Measurements from ENCODE around the gene TPP2.

The TPP2 gene

GRCh38 chr13:102658660-102659059 is 61.9 kb downstream of the TPP2 start:
- DNase-seq, result no peak

- no peak for DNase-seq
Measured at GRCh38 chr13:102659168-102659713, 62.5 kb downstream of the TPP2 start.

GRCh38 chr13:102667023-102667422 is 70.2 kb downstream of the TPP2 start:
- no peak for DNase-seq

- DNase-seq, result no peak
Measured at GRCh38 chr13:102667911-102668310, 71.1 kb downstream of the TPP2 start.

GRCh38 chr13:102670130-102670529 is 73.3 kb downstream of the TPP2 start:
- DNase-seq, result no peak

- DNase-seq, result no peak
Measured at GRCh38 chr13:102675115-102675514, 78.3 kb downstream of the TPP2 start.

- DNase-seq, result no peak
Measured at GRCh38 chr13:102677122-102677521, 80.3 kb downstream of the TPP2 start.

- DNase-seq, result no peak
Measured at GRCh38 chr13:102678339-102679107, 81.7 kb downstream of the TPP2 start.

- no peak for DNase-seq
Measured at GRCh38 chr13:102679449-102680132, 82.8 kb downstream of the TPP2 start.

- no peak for DNase-seq
Measured at GRCh38 chr13:102680133-102680717, 83.4 kb downstream of the TPP2 start.

- DNase-seq, result peak; percentile 21
Measured at GRCh38 chr13:102680842-102681740, 84.3 kb downstream of the TPP2 start.

- no peak for DNase-seq
Measured at GRCh38 chr13:102682211-102682610, 85.4 kb downstream of the TPP2 start.

- no peak for DNase-seq
Measured at GRCh38 chr13:102682727-102683126, 85.9 kb downstream of the TPP2 start.

GRCh38 chr13:102683637-102684036 is 86.9 kb downstream of the TPP2 start:
- DNase-seq, result no peak

GRCh38 chr13:102686024-102686423 is 89.2 kb downstream of the TPP2 start:
- no peak for DNase-seq

GRCh38 chr13:102687520-102687919 is 90.7 kb downstream of the TPP2 start:
- no peak for DNase-seq

- DNase-seq, result no peak
Measured at GRCh38 chr13:102688306-102688973, 91.7 kb downstream of the TPP2 start.

- no peak for DNase-seq
Measured at GRCh38 chr13:102690883-102691282, 94.1 kb downstream of the TPP2 start.

GRCh38 chr13:102692491-102692826 is 95.7 kb downstream of the TPP2 start:
- no peak for DNase-seq

- DNase-seq, result no peak
Measured at GRCh38 chr13:102693250-102693649, 96.5 kb downstream of the TPP2 start.

GRCh38 chr13:102693776-102694175 is 97.0 kb downstream of the TPP2 start:
- no peak for DNase-seq

GRCh38 chr13:102694937-102695336 is 98.2 kb downstream of the TPP2 start, which contains the start of gene METTL21C:
Gene METTL21C (minus strand): TSS chr13:102695044. CDS start chr13:102694498, 546 bp downstream.
- no peak for DNase-seq

Data from CD4-positive, alpha-beta T cell treated with Interleukin-17A for 4 hours (primary cell).